ENCODE data around the gene KDM3A. TPM values are rescaled to one million over a fixed set of nuclear protein-coding genes. Genes with fewer than 3 reads are reported as not detected.

The KDM3A gene
- total RNA-seq, 1 experiment from 2014 or later: 52.6 TPM

DNA sequence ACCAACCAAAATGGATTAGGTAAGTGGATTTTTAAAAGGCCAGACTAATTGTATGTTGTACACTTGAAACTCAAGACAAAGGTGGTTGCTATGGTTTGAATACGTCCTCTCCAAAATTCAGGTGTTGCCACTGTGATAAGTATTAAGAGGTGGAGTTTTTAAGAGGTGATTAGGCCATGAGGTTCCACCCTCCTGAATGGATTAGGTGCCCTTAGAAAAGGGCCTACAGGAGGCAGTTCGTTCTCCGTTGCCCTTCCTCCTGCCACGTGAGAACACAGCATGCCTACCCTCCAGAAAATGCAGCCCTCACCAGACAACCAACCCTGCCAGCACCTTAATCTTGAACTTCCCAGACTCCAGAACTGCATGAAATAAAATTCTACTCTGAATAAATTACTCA, 70.9 kb downstream of the KDM3A start:
- Histone ChIP-seq H3K9me2 (ENCODE audit: insufficient read depth) (no peaks in the 10 kb centered on the region), H3K4me1 (ENCODE audit: control insufficient read depth in 1 of 2, insufficient read depth in 2 of 2, low read length in 2 of 2) (no peaks in the 10 kb centered on the region), H3K27ac (ENCODE audit: low read depth, low read length) (no peak overlapping the region), H3K9ac (ENCODE audit: low read length) (no peak overlapping the region), H4K20me1 (ENCODE audit: insufficient read depth) (no peaks in the 10 kb centered on the region), H3K9me3 (ENCODE audit: control insufficient read depth in 1 of 2, insufficient read depth in 1 of 2, low read depth in 1 of 2, low read length in 2 of 2) (no peaks in the 10 kb centered on the region; a peak in 1 of 4 replicates), H3K27me3 (ENCODE audit: insufficient read depth, low read length) (no peaks in the 10 kb centered on the region), H2AFZ (ENCODE audit: low read depth, low read length, poor library complexity, severe bottlenecking) (no peak overlapping the region), H3K4me2 (ENCODE audit: low read length) (no peak overlapping the region), H3K36me3 (ENCODE audit: control insufficient read depth in 1 of 2, insufficient read depth in 2 of 2, low read length in 2 of 2) (peaks cover 0 to 5% of the 10 kb centered on the region in 2 experiments; a peak in 2 of 4 replicates), H3K4me3 (replicated peaks in 1 of 2; ENCODE audit: low read depth in 1 of 2, low read length in 2 of 2) (no peak overlapping the region), H3K79me2 (ENCODE audit: insufficient read depth, low read length) (no peaks in the 10 kb centered on the region)
- DNase-seq (ENCODE audit: low read depth, low spot score): no peak
- ChIA-PET RAD21 (ENCODE audit: low non-redundant PET in 1 of 2, low total read pairs in 2 of 2, uncharacterized antibody in 2 of 2, unreplicated experiment in 2 of 2) (no interaction called here), POLR2A (no interaction called here), CTCF (no interaction called here)
- TF ChIP-seq EZH2phosphoT487 (IDR thresholded peaks at IDR 0.05; ENCODE audit: borderline replicate concordance) (no peak), FOSL1 (IDR thresholded peaks at IDR 0.05; ENCODE audit: low read depth) (no peak), SRF (IDR thresholded peaks at IDR 0.05; ENCODE audit: low read depth) (no peak), EZH2 (IDR thresholded peaks at IDR 0.05) (no peak)
- BruUV-seq (replicated peaks): no TSS peak
- intact Hi-C loops (cut with micrococcal nuclease): no loop called here
- ATAC-seq: no peak

DNA sequence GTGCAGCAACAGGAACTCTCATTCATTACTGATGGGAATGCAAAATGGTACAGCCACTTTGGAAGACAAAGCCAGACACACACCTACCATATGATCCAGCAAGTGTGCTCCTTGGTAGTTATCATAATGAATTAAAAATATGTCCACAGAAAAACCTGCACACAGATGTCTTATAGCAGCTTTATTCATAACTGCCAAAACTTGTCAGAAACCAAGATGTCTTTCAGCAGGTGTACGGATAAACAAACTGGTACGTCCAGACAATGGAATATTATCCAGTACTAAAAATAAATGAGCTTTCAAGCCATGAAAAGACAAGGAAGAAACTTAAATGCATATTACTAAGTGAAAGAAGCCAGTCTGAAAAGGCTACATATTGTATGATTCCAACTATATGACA, 71.7 kb downstream of the KDM3A start:
- TF ChIP-seq, protein P1, sequence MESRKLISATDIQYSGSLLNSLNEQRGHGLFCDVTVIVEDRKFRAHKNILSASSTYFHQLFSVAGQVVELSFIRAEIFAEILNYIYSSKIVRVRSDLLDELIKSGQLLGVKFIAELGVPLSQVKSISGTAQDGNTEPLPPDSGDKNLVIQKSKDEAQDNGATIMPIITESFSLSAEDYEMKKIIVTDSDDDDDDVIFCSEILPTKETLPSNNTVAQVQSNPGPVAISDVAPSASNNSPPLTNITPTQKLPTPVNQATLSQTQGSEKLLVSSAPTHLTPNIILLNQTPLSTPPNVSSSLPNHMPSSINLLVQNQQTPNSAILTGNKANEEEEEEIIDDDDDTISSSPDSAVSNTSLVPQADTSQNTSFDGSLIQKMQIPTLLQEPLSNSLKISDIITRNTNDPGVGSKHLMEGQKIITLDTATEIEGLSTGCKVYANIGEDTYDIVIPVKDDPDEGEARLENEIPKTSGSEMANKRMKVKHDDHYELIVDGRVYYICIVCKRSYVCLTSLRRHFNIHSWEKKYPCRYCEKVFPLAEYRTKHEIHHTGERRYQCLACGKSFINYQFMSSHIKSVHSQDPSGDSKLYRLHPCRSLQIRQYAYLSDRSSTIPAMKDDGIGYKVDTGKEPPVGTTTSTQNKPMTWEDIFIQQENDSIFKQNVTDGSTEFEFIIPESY (IDR thresholded peaks at IDR 0.05; ENCODE audit: extremely low read depth, insufficient replicate concordance, low read length): no peak
- TF ChIP-seq ZFX (IDR thresholded peaks at IDR 0.05) (no peak), EGR1 (IDR thresholded peaks at IDR 0.05; ENCODE audit: low read depth) (no peak), POLR2A (IDR thresholded peaks at IDR 0.05; ENCODE audit: borderline replicate concordance, extremely low read depth, insufficient read depth, insufficient read length) (no peak), ELF1 (IDR thresholded peaks at IDR 0.05; ENCODE audit: borderline replicate concordance, low read depth) (no peak), SIN3A (IDR thresholded peaks at IDR 0.05; ENCODE audit: low read depth) (no peak), FOSL1 (IDR thresholded peaks at IDR 0.05; ENCODE audit: low read depth) (no peak), ZNF274 (IDR thresholded peaks at IDR 0.05; ENCODE audit: low read depth, low read length) (no peak), RAD21 (IDR thresholded peaks at IDR 0.05; ENCODE audit: low read depth) (no peak), YY1 (IDR thresholded peaks at IDR 0.05; ENCODE audit: extremely low read depth, insufficient replicate concordance, low read depth, low read length) (no peak)
- TF ChIP-seq, protein P2, sequence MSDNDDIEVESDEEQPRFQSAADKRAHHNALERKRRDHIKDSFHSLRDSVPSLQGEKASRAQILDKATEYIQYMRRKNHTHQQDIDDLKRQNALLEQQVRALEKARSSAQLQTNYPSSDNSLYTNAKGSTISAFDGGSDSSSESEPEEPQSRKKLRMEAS (IDR thresholded peaks at IDR 0.05): no peak
- TF ChIP-seq, protein P3, sequence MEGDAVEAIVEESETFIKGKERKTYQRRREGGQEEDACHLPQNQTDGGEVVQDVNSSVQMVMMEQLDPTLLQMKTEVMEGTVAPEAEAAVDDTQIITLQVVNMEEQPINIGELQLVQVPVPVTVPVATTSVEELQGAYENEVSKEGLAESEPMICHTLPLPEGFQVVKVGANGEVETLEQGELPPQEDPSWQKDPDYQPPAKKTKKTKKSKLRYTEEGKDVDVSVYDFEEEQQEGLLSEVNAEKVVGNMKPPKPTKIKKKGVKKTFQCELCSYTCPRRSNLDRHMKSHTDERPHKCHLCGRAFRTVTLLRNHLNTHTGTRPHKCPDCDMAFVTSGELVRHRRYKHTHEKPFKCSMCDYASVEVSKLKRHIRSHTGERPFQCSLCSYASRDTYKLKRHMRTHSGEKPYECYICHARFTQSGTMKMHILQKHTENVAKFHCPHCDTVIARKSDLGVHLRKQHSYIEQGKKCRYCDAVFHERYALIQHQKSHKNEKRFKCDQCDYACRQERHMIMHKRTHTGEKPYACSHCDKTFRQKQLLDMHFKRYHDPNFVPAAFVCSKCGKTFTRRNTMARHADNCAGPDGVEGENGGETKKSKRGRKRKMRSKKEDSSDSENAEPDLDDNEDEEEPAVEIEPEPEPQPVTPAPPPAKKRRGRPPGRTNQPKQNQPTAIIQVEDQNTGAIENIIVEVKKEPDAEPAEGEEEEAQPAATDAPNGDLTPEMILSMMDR (IDR thresholded peaks at IDR 0.05 in 2 of 3, conservative IDR thresholded peaks at IDR 0.05 in 1 of 3; ENCODE audit: borderline replicate concordance in 1 of 3, insufficient read depth in 1 of 3, low read depth in 2 of 3, low read length in 2 of 3): no peak

More for the DNA sequence above, 71.7 kb downstream of the KDM3A start:
- Histone ChIP-seq H3K4me3 (replicated peaks in 1 of 2; ENCODE audit: low read depth in 1 of 2, low read length in 2 of 2) (no peak overlapping the region), H3K4me2 (ENCODE audit: low read length) (no peak overlapping the region), H3K9me2 (ENCODE audit: insufficient read depth) (no peaks in the 10 kb centered on the region), H4K20me1 (ENCODE audit: insufficient read depth) (no peaks in the 10 kb centered on the region), H3K36me3 (ENCODE audit: control insufficient read depth in 1 of 2, insufficient read depth in 2 of 2, low read length in 2 of 2) (peaks cover 0 to 5% of the 10 kb centered on the region in 2 experiments; a peak in 2 of 4 replicates), H3K9me3 (ENCODE audit: control insufficient read depth in 1 of 2, insufficient read depth in 1 of 2, low read depth in 1 of 2, low read length in 2 of 2) (no peaks in the 10 kb centered on the region; a peak in 1 of 4 replicates), H3K79me2 (ENCODE audit: insufficient read depth, low read length) (no peaks in the 10 kb centered on the region), H3K27ac (ENCODE audit: low read depth, low read length) (no peak overlapping the region), H3K27me3 (ENCODE audit: insufficient read depth, low read length) (no peaks in the 10 kb centered on the region), H2AFZ (ENCODE audit: low read depth, low read length, poor library complexity, severe bottlenecking) (no peak overlapping the region), H3K4me1 (ENCODE audit: control insufficient read depth in 1 of 2, insufficient read depth in 2 of 2, low read length in 2 of 2) (no peaks in the 10 kb centered on the region), H3K9ac (ENCODE audit: low read length) (no peak overlapping the region)
- CTCF ChIA-PET: no interaction called here
- POLR2A ChIA-PET: no interaction called here
- no TSS peak for BruUV-seq (replicated peaks)
- intact Hi-C loops (cut with micrococcal nuclease): no loop called here
- no peak for DNase-seq (ENCODE audit: low read depth, low spot score)
- no peak for ATAC-seq
- RAD21 ChIA-PET (ENCODE audit: low non-redundant PET in 1 of 2, low total read pairs in 2 of 2, uncharacterized antibody in 2 of 2, unreplicated experiment in 2 of 2): no interaction called here
